ENCODE data around the gene TAS1R3.

DNA sequence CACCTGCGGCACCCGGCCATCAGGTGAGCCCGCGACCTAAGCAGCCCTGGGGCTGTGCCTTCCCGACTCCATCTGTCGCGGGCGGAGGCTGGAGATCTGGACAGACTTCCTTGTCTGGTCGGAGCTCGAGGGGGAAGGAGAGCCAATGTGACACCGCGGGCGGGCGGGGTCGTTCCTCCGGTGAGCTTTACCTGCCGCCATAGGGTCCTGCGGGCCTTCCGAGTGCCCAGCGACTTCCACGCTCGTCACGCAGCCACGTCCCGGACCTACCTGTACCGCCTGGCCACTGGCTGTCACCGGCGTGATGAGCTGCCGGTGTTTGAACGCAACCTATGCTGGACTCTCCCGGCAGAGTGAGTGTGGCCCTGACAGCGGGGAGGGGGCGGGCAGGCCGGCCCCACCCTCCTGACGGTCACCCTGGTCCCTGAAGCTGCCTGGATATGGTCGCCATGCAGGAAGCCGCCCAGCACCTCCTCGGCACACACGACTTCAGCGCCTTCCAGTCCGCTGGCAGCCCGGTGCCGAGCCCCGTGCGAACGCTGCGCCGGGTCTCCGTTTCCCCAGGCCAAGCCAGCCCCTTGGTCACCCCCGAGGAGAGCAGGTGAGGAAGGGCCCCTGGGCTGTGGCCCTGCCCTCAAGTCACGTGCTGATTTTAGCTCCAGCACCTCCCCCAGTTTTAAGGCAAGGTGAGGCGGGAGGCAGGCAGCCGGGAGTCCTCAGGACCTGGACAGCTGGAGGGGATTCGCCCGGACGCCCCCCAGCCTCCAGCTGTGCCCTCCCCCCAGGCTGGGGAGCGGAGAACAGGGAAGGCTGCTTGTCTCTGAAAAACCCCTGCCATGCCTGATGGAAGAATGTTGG, 21.6 kb upstream of the TAS1R3 start:
- TF ChIP-seq, protein P1, sequence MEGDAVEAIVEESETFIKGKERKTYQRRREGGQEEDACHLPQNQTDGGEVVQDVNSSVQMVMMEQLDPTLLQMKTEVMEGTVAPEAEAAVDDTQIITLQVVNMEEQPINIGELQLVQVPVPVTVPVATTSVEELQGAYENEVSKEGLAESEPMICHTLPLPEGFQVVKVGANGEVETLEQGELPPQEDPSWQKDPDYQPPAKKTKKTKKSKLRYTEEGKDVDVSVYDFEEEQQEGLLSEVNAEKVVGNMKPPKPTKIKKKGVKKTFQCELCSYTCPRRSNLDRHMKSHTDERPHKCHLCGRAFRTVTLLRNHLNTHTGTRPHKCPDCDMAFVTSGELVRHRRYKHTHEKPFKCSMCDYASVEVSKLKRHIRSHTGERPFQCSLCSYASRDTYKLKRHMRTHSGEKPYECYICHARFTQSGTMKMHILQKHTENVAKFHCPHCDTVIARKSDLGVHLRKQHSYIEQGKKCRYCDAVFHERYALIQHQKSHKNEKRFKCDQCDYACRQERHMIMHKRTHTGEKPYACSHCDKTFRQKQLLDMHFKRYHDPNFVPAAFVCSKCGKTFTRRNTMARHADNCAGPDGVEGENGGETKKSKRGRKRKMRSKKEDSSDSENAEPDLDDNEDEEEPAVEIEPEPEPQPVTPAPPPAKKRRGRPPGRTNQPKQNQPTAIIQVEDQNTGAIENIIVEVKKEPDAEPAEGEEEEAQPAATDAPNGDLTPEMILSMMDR (IDR thresholded peaks at IDR 0.05) = no peak
- no peak for TF ChIP-seq POLR2A (IDR thresholded peaks at IDR 0.05)

Measured in testis (tissue), 2 donors.